NCI-H1417 (cell line): Measurements from ENCODE around the gene CHST15.
A peak's percentile ranks its signal among the peaks of the same experiment; 100 is the strongest.

Source experiments
- DNase-seq, 3 experiments: peaks; one replicate each; lab custom pipeline; 2025; lab: John Stamatoyannopoulos, UW

The CHST15 gene

DNA sequence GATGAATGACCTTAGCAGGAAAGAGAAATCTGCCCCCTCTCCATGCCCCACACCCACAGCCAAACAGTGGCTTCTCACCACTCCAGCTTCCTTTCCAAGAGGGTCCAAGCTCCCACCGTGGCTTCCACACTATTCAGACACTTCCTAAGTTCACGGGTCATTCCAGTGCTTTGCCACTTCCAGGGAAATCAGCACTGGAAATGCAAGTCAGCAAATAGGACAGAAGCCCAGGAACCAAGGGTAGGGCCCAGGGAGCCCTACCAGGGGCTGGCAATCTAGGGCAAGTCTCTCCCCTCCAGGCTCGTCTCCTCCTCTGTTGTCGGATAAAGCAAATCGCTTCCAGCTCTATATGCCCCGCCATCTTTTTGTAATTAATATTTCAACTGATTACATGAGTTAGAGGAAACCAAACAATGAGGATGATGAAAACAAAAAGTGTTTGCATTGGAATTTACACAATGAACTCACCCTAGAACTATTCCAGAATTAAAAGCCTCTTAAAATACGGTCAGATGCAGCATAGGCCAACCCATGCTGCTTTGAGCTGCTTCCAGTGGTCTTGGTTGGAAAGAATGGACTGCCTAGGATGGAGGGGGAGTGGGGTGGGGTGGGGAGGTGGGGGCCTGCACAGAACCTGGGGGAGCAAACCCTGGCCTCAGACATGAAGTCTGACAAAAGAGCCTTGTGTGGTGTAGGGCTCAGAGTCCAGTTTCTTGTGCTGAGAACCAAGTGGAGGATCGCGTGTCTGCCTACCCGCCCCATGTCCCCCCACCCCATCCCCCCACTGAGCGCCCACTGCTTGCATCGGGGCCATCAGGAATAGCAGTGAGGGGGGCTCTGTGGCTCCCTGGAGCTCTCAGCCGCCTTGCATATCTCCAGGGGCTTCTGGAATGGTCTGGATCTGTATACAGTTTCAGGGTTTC is 127.2 kb downstream of the CHST15 start:
- DNase-seq = no peak

DNA sequence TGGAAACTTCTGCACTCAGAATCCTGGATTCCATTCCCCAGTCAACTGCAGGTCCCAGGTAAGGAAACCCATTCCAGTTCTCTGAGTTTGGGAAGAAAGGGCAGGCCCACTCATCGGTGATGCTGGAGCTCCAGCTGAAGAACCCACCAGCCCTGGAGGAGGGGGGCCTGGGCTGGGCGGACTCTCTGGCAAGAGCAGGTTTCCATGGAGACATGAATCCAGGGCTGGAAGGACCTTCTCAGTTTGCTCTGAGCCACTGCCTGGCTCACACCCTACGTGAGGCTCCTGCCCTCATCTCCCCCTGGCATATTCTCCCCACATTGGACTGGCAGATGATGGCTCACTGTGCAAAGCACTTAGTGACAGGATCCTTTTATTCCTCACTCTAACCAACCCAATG is 128.4 kb downstream of the CHST15 start:
- DNase-seq = peak in 1 of 3 experiments; percentile 8

GRCh38 chr10:123962756-123963530 is 130.5 kb downstream of the CHST15 start:
- no peak for DNase-seq

DNA sequence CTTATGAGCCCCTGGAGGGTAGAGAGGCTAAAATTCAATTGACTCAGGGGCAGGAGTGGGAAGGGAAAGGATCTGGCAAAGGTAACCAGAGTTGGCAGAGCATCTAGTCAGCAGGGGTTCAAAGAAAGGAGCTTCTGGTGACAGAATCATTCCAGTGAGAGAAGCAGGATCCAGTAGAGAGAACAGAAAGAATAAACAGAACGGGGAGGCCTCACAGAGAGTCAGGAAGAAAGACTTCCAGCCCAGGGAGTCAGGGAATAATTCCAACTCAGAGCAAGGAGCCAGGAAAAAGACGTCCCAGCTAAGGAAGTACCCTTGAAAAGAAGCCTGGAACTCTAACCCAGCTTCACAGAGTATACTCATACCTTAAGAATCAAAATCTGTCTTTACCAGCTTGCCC is 135.2 kb downstream of the CHST15 start:
- DNase-seq = no peak
